Neural progenitor cell (in vitro differentiated cells): ENCODE data around the gene DNLZ.

Experiments used
- CTCF ChIP-seq: fragments of 200-600 bp; sonication (generic); IDR thresholded peaks from 2 replicates; pipeline ENCODE4 v1.5.1; 2017; ENCODE audit warnings: antibody characterized with exemption, mild to moderate bottlenecking
- EZH2 ChIP-seq: fragments of 200-600 bp; sonication (generic); IDR thresholded peaks from 2 replicates; pipeline ENCODE4 v1.6.1; 2017; ENCODE audit warnings: antibody characterized with exemption, mild to moderate bottlenecking, moderate library complexity

- TF ChIP-seq CTCF = no peak
- no peak for TF ChIP-seq EZH2
Measured at GRCh38 chr9:136363949-136364748, 605 bp upstream of the DNLZ start.
